K562 (cell line): ENCODE measurements around the gene GALNT15. TPM values are rescaled to one million over a fixed set of nuclear protein-coding genes. Genes with fewer than 3 reads are reported as not detected.

Experiments
- DEAF1 ChIP-seq: fragments of 450-650 bp; formaldehyde crosslinking; IDR thresholded peaks from 2 replicates; pipeline ENCODE4 v1.4.0; 2020; ENCODE audit warnings: mild to moderate bottlenecking, moderate library complexity
- FOSL1 ChIP-seq: fragments of 200-800 bp; sonication (Bioruptor generic); conservative IDR thresholded peaks from 2 replicates; pipeline ENCODE4 v1.6.1; 2016; ENCODE audit warnings: missing genetic modification characterization, missing compliant biosample characterization
- GABPA ChIP-seq: fragments of 200-800 bp; sonication (Bioruptor generic); conservative IDR thresholded peaks from 2 replicates; pipeline ENCODE4 v1.6.1; 2016; ENCODE audit warnings: low read depth, missing genetic modification characterization, missing compliant biosample characterization
- HDAC8 ChIP-seq: fragments of 450-650 bp; IDR thresholded peaks from 2 replicates; pipeline ENCODE4 v1.6.1; 2016; ENCODE audit warnings: mild to moderate bottlenecking, missing genetic modification characterization, moderate library complexity, missing compliant biosample characterization
- MAZ ChIP-seq, 2 experiments: fragments of 450-650 bp in 1 of 2; sonication (generic) in 1 of 2; formaldehyde crosslinking; IDR thresholded peaks in 1 of 2; conservative IDR thresholded peaks in 1 of 2; 2 replicates each; pipeline versions ENCODE4 v1.4.0 to v1.5.0; 2020; ENCODE audit warnings: mild to moderate bottlenecking in 1 of 2, missing genetic modification reagents in 1 of 2
- MYC ChIP-seq, 2 experiments: fragments of 250-450 bp in 1 of 2; sonication (Bioruptor Pico) in 1 of 2; IDR thresholded peaks; 2 replicates each; pipeline versions ENCODE4 v1.5.1 to v1.6.1; 2012 to 2021; ENCODE audit warnings: low read depth in 2 of 2, borderline replicate concordance in 1 of 2, improper control_type of control experiment in 1 of 2, low read length in 1 of 2, mild to moderate bottlenecking in 1 of 2, moderate library complexity in 1 of 2
- NFIC ChIP-seq: fragments of 450-650 bp; IDR thresholded peaks from 2 replicates; pipeline ENCODE4 v1.6.1; 2017; ENCODE audit warnings: mild to moderate bottlenecking, inconsistent platforms
- PML ChIP-seq: IDR thresholded peaks from 2 replicates; pipeline ENCODE4 v1.6.1; 2012; ENCODE audit warnings: low read length, inconsistent platforms
- RBM25 ChIP-seq: fragments of 200-400 bp; formaldehyde crosslinking; IDR thresholded peaks from 2 replicates; pipeline ENCODE4 v1.6.1; 2018; ENCODE audit warnings: low read length, low read depth, moderate library complexity; ENCODE audit not compliant: severe bottlenecking
- VEZF1 ChIP-seq: fragments of 200-800 bp; sonication (Bioruptor generic); IDR thresholded peaks from 2 replicates; pipeline ENCODE4 v1.6.1; 2017; ENCODE audit warnings: missing genetic modification characterization, missing compliant biosample characterization
- ZNF165 ChIP-seq: fragments of 250-450 bp; sonication (Bioruptor Pico); IDR thresholded peaks from 2 replicates; pipeline ENCODE4 v1.4.0; 2020; ENCODE audit warnings: borderline replicate concordance
- ZNF407 ChIP-seq: fragments of 450-650 bp; IDR thresholded peaks from 2 replicates; pipeline ENCODE4 v1.6.1; 2016; ENCODE audit warnings: low read depth
- polyA plus RNA-seq, 8 experiments: library from polyadenylated mRNA; depleted of rRNA in 4 of 8; stranded (reverse) in 5 of 8; unstranded in 3 of 8; fragments of >200 nt; fragmentation: Nextera tagmentation in 2 of 8; fragmentation: Illumina TruSeq in 1 of 8; extraction: Ambion mirVana in 2 of 8; extraction: Trizol in 1 of 8; gene quantifications; 2 replicates each; pipeline versions ENCODE4 v1.2.1 to v1.2.3, GENCODE V29; 2011 to 2014; ENCODE audit warnings: inconsistent platforms in 1 of 8, missing spikeins in 1 of 8
- total RNA-seq, 7 experiments: library from RNA; depleted of rRNA in 6 of 7; stranded (reverse); fragments of >200 nt in 6 of 7; fragmentation: Illumina TruSeq in 2 of 7; extraction: Trizol in 2 of 7; gene quantifications; 2 replicates each; pipeline versions ENCODE4 v1.2.1 to v1.2.3, GENCODE V29; 2011 to 2021; ENCODE audit warnings: low replicate concordance in 1 of 7

GALNT15 gene
- total and polyA plus RNA-seq, 9 of the 15 experiments (the other 6 are each of a cell fraction or from before 2014, with no cell fraction given): not detected

GRCh38 chr3:16264174-16264707 lies 89.8 kb downstream of the GALNT15 start (continued):
- TF ChIP-seq VEZF1 (CRISPR knock-in tag) (peak; percentile 65), FOSL1 (tag) (no peak; the same call in 1 of the 2 replicates), PML (peak; percentile 38; the same call in 1 of the 2 replicates), RBM25 (no peak), NFIC (0 out of 2 replicates have a peak, but pooled peaks have one; percentile 7), ZNF407 (no peak), ZNF165 (CRISPR knock-in tag) (no peak), MYC (IDR thresholded peaks at IDR 0.05; ENCODE audit: low read depth, low read length) (no peak), MYC (CRISPR knock-in tag; IDR thresholded peaks at IDR 0.05; ENCODE audit: borderline replicate concordance, low read depth) (no peak), GABPA (tag) (no peak), MAZ (CRISPR knock-in tag; conservative IDR thresholded peaks at IDR 0.05 in 1 of 2, IDR thresholded peaks at IDR 0.05 in 1 of 2) (0 out of 4 replicates have a peak, but pooled peaks of 1 of the 2 experiments have one; percentile 1), DEAF1 (no peak), HDAC8 (tag) (no peak)
